RWPE1 (cell line): Measurements from ENCODE around the gene RILPL1.
A peak's percentile ranks its signal among the peaks of the same experiment; 100 is the strongest.
"Not testable (repeated sequence)": the region's sequence is repeated elsewhere in the genome, so short reads cannot be mapped to it uniquely, and the experiment has no call there.

ENCODE experiments used
- CTCF ChIA-PET: fragments of 350-600 bp; sonication (Branson Sonifier 250); formaldehyde crosslinking; extraction: SDS; loops from one replicate; lab custom pipeline; 2021; lab: Yijun Ruan, JAX
- POLR2A ChIA-PET: fragments of 400-600 bp; formaldehyde crosslinking; extraction: SDS; loops from one replicate; lab custom pipeline; 2020; ENCODE audit warnings: antibody characterized with exemption; ENCODE audit not compliant: low non-redundant PET; lab: Yijun Ruan, JAX
- DNase-seq: peaks from one replicate; pipeline ENCODE4 v3.0.0; 2012; ENCODE audit warnings: low spot score
- H3K27ac ChIP-seq: fragments of 450-650 bp; 2 replicates; pipeline ENCODE4 v1.5.1; 2017
- TF ChIP-seq, protein P1 (sequence below): fragments of 450-650 bp; conservative IDR thresholded peaks from 2 replicates; pipeline ENCODE4 v1.5.1; 2017; ENCODE audit warnings: low read depth, mild to moderate bottlenecking

RILPL1 gene

DNA sequence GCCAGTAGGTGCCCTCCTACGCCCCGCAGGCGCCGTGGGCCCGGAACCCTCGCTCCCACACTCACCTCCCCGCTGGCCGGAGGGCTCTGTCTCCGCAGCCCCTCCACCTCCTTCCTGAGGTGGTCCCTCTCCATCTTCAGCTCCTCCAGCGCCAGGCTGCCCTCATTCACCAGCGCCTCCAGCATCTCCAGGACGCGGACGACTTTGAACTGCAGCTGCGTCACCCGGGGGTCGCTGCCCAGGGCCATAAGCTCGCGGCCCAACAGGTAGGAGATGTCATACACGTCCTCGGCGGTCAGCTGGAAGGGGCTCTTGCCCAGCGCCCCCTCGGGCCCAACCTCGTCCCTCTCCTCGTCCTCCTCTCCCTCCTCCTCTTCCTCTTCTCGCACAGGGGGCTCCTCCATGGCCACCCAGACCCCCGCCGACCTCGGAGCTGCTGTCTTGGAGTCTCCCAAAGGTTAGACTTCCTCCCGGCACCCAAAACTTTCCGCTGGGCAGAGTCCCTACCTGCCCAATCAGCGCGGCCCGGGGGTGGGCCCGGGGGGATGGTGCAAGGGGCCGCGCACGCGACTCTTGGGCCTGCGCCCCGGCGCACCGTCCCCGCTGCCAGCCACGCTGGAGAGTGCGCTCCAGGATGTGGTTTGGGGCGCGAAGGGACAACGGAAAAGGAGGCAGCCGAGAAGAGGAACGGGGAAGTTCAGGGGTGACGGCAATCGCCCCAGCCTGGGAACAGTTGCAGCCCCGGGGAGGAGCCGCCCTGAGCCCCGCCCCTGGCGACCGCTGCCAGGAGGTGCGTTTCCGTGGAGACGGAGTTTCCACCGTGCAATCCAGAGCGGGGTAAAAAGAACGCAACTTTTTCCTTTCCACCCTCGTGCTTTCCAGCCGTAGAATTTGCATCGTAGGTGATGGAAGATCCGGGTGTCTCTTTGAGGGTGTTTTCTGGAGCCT lies 97.2 kb downstream of the RILPL1 start, which contains the start of gene RILPL2:
TSS of gene RILPL2 (minus strand) at position 668 of the 948 bp plus-strand sequence. CDS start at position 404, 264 bp downstream.
- TF ChIP-seq, protein P1, sequence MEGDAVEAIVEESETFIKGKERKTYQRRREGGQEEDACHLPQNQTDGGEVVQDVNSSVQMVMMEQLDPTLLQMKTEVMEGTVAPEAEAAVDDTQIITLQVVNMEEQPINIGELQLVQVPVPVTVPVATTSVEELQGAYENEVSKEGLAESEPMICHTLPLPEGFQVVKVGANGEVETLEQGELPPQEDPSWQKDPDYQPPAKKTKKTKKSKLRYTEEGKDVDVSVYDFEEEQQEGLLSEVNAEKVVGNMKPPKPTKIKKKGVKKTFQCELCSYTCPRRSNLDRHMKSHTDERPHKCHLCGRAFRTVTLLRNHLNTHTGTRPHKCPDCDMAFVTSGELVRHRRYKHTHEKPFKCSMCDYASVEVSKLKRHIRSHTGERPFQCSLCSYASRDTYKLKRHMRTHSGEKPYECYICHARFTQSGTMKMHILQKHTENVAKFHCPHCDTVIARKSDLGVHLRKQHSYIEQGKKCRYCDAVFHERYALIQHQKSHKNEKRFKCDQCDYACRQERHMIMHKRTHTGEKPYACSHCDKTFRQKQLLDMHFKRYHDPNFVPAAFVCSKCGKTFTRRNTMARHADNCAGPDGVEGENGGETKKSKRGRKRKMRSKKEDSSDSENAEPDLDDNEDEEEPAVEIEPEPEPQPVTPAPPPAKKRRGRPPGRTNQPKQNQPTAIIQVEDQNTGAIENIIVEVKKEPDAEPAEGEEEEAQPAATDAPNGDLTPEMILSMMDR, result no peak
- peak within 1 kb of the TSS; percentile 87 for H3K27ac ChIP-seq
- CTCF ChIA-PET, result interaction anchor here (0.7 kb wide), 1 partner anchor 23 kb away, joined by 4 read pairs; no protein-coding TSS in a partner anchor
- POLR2A ChIA-PET, result no interaction called here
- DNase-seq, result peak; percentile 89

DNA sequence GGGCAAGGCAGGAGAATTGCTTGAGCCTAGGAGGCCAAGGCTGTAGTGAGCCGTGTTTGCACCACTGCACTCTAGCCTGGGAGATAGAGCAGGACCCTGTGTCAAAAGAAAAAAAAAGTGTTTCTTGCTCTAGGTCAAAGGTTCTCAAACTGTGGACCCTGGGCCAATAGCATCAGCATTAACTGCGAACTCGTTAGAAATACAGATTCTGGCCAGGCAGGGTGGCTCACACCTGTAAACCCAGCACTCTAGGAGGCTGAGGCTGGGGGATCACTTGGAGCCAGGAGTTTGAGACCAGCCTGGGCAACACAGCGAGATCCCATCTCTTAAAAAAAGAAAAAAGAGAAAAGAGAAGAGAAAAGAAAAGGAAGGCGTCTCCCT lies 97.9 kb downstream of the RILPL1 start:
- POLR2A ChIA-PET, result no interaction called here
- CTCF ChIA-PET, result no interaction called here
- no peak for DNase-seq

DNA sequence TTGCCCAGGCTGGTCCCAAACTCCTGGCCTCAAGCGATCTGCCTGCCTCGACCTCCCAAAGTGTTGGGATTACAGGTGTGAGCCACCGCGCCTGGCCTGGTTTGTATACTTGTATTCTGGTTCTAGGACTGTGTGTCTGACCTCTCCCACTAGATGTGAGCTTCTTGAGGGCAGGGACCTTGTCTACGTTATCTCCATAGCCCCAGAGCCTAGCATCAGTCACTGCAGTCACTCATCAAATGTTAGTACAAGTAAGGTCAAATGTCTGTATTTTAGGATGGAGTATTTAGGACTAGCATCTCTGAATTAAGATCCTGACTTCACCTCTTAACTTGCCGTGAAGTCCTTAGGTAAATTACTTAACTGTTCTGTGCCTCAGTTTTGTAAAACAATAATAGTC lies 99.9 kb downstream of the RILPL1 start:
- TF ChIP-seq, protein P1, result no peak
- POLR2A ChIA-PET, result interaction anchor here (0.5 to 0.6 kb wide), 2 partner anchors 10 to 53 kb away, joined by 3 to 4 read pairs; no protein-coding TSS in a partner anchor
- no peak for DNase-seq
- H3K27ac ChIP-seq, result peak overlapping the region; percentile 51
- CTCF ChIA-PET, result no interaction called here

More for the DNA sequence above, 97.9 kb downstream of the RILPL1 start:
- peak overlapping the region; percentile 87 for H3K27ac ChIP-seq
- TF ChIP-seq, protein P1, result no peak

DNA sequence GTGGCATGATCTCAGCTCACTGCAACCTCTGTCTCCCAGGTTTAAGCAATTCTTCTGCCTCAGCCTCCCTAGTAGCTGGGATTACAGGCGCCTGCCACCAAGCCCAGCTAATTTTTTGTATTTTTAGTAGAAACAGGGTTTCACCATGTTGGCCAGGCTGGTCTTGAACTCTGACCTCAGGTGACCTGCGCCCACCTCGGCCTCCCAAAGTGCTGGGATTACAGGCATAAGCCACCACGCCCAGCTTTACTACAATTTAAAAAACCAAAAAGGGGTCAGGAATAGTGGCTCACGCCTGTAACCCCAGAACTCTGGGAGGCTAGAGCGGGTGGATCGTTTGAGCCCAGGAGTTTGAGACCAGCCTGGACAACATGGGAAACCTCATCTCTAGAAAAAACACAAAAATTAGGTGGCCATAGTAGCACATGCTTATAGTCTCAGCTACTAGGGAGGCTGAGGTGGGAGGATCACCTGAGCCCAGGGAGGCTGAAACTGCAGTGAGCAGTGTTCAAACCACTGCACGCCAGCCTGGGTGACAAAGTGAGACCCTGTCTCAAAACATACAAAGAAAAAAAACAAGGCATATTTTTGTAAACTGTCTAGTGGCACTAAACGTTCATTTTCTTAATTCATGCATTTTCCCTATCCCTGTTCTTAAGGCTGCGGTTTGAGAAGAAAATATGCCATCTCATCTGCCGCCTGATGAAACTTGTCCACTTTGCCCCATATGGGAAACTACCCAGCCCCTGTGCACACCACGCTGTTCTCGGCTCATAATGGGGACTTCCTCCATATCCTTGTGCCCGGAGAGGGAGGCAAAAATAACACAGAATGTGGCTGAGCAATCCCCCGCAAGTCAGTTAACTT lies 101.3 kb downstream of the RILPL1 start:
- POLR2A ChIA-PET, DNase-seq: not testable (repeated sequence)
- peak overlapping the region; percentile 51 for H3K27ac ChIP-seq
- CTCF ChIA-PET, result interaction anchor here (0.5 to 0.7 kb wide), 2 partner anchors 10 to 95 kb away, joined by 7 to 13 read pairs; no protein-coding TSS in a partner anchor

DNA sequence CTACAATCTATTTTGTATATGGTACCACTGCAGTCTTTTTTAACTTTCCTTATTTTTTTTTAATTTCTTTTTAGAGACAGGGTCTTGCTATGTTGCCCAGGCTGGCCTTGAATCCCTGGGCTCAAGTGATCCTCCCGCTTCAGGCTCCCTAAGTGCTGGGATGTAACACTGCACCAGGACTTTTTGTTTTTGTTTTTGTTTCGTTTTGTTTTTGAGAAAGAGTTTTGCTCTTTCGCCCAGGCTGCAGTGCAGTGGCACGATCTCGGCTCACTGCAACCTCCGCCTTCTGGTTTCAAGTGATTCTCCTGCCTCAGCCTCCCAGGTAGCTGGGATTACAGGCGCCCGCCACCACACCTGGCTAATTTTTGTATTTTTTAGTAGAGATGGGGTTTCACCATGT lies 104.4 kb downstream of the RILPL1 start:
- DNase-seq, H3K27ac ChIP-seq, CTCF ChIA-PET, POLR2A ChIA-PET: not testable (repeated sequence)

DNA sequence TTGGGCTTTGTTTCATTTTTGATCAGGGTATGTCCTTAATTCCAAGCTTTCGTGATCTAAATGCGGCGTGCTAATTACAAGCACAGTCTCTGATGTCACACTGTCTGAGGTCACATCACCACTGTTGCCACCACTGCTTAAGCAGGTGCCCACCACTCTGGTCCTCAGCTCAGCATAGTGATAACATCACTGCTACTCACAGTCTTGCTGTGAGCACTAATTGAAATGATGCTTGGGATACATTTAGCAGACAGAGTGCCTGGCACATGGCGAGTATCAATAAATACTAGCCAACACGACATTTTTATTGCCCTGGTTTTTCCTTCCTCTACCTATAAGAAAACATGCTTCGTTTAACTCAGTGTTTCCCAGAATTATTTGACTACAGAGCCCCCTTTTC lies 104.9 kb downstream of the RILPL1 start:
- no peak for DNase-seq
- ChIA-PET POLR2A (no interaction called here), CTCF (no interaction called here)
- TF ChIP-seq, protein P1, result no peak
- no peak overlapping the region for H3K27ac ChIP-seq
